Astrocyte (in vitro differentiated cells and primary cell): ENCODE measurements around the gene OTUB1. TPM values are rescaled to one million over a fixed set of nuclear protein-coding genes. Genes with fewer than 3 reads are reported as not detected.
"Not testable (repeated sequence)": the region's sequence is repeated elsewhere in the genome, so short reads cannot be mapped to it uniquely, and the experiment has no call there.

Experiments used
- DNase-seq: peaks from one replicate; pipeline ENCODE4 v3.0.0-alpha.2; 2010; ENCODE audit warnings: low read depth
- FAIRE-seq: peaks from 2 replicates; lab custom pipeline; 2011; peaks lifted over from hg19 to GRCh38; lab: Jason Lieb, UNC
- H2AFZ ChIP-seq: 2 replicates; pipeline ENCODE4 v1.6.0; 2012; ENCODE audit warnings: low read depth, low read length, inconsistent platforms
- H3K27ac ChIP-seq: 2 replicates; pipeline ENCODE4 v1.5.1; 2011; ENCODE audit warnings: low read depth, low read length, inconsistent platforms
- H3K27me3 ChIP-seq: 2 replicates; pipeline ENCODE4 v1.6.0; 2011; ENCODE audit warnings: low read length, inconsistent platforms; ENCODE audit not compliant: insufficient read depth
- H3K36me3 ChIP-seq: 2 replicates; pipeline ENCODE4 v1.5.1; 2011; ENCODE audit warnings: low read length, inconsistent platforms; ENCODE audit not compliant: insufficient read depth
- H3K4me1 ChIP-seq: 2 replicates; pipeline ENCODE4 v1.5.1; 2011; ENCODE audit warnings: low read length, inconsistent platforms; ENCODE audit not compliant: insufficient read depth
- H3K4me2 ChIP-seq: 2 replicates; pipeline ENCODE4 v1.6.0; 2012; ENCODE audit warnings: low read length, inconsistent platforms
- H3K4me3 ChIP-seq: 2 replicates; pipeline ENCODE4 v1.5.1; 2011; ENCODE audit warnings: low read depth, mild to moderate bottlenecking, low read length, inconsistent platforms; ENCODE audit not compliant: insufficient read depth
- H3K79me2 ChIP-seq: 2 replicates; pipeline ENCODE4 v1.6.0; 2012; ENCODE audit warnings: mild to moderate bottlenecking, low read length, inconsistent platforms; ENCODE audit not compliant: insufficient read depth
- H3K9ac ChIP-seq: 2 replicates; pipeline ENCODE4 v1.6.0; 2012; ENCODE audit warnings: mild to moderate bottlenecking, low read length, inconsistent platforms
- H3K9me3 ChIP-seq: 2 replicates; pipeline ENCODE4 v1.5.1; 2012; ENCODE audit warnings: low read depth, mild to moderate bottlenecking, low read length, inconsistent platforms; ENCODE audit not compliant: insufficient read depth
- H4K20me1 ChIP-seq: 2 replicates; pipeline ENCODE4 v1.6.0; 2012; ENCODE audit warnings: low read length, inconsistent platforms; ENCODE audit not compliant: insufficient read depth
- H3K27ac Mint-ChIP-seq: one replicate; pipeline ENCODE4 v1.8.0; 2021; ENCODE audit warnings: mild to moderate bottlenecking, mixed read lengths; ENCODE audit not compliant: unreplicated experiment
- H3K27me3 Mint-ChIP-seq: one replicate; pipeline ENCODE4 v1.8.0; 2021; ENCODE audit warnings: low read depth, mixed read lengths; ENCODE audit not compliant: unreplicated experiment
- H3K36me3 Mint-ChIP-seq: one replicate; pipeline ENCODE4 v1.8.0; 2021; ENCODE audit warnings: low read depth, mixed read lengths; ENCODE audit not compliant: unreplicated experiment
- H3K4me1 Mint-ChIP-seq: one replicate; pipeline ENCODE4 v1.8.0; 2021; ENCODE audit warnings: low read depth, mixed read lengths; ENCODE audit not compliant: unreplicated experiment
- H3K4me3 Mint-ChIP-seq: one replicate; pipeline ENCODE4 v1.8.0; 2021; ENCODE audit warnings: mild to moderate bottlenecking, moderate library complexity, mixed read lengths; ENCODE audit not compliant: unreplicated experiment
- H3K9me3 Mint-ChIP-seq: one replicate; pipeline ENCODE4 v1.8.0; 2021; ENCODE audit warnings: mild to moderate bottlenecking, mixed read lengths; ENCODE audit not compliant: unreplicated experiment
- CTCF ChIP-seq: IDR thresholded peaks from 2 replicates; pipeline ENCODE4 v1.5.1; 2011; ENCODE audit warnings: low read depth, mild to moderate bottlenecking, inconsistent platforms, low read length, moderate library complexity; ENCODE audit not compliant: insufficient read depth
- EZH2 ChIP-seq: IDR thresholded peaks from 2 replicates; pipeline ENCODE4 v1.6.1; 2012; ENCODE audit warnings: mild to moderate bottlenecking, low read length, inconsistent platforms; ENCODE audit not compliant: insufficient read depth
- total RNA-seq: library from RNA; stranded (reverse); gene quantifications from 2 replicates; pipeline ENCODE4 v1.2.1, GENCODE V29; 2021

The OTUB1 gene
- total RNA-seq, 1 donor from 2014 or later = 78.5 TPM

DNA sequence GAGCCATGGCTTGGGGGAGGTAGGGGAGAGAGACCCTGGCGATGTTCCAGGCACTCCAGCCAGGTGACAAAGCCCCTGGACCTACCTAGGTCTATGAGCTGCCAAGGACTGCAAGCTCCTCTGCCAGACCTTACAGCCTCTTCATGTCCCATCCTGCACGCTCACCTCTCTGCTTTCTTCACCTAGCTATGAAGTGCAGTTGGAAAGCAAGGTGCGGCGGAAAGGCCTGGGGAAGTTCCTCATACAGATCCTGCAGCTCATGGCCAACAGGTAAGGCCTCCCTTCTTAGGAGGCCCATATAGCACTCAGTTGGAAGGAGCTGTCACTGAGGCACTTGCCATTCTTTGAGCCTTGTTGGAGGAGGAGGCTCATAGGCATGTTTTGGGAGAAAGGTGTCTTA is 33.7 kb upstream of the OTUB1 start:
- H2AFZ ChIP-seq = no peak overlapping the region
- H3K27ac Mint-ChIP-seq = no peak overlapping the region
- no peaks in the 10 kb centered on the region for H3K9me3 Mint-ChIP-seq
- H3K4me2 ChIP-seq = no peak overlapping the region
- FAIRE-seq = no peak
- H3K4me3 Mint-ChIP-seq = no peak overlapping the region
- no peaks in the 10 kb centered on the region for H3K4me1 Mint-ChIP-seq
- H3K27ac ChIP-seq = no peak overlapping the region
- no peak overlapping the region for H3K4me3 ChIP-seq
- no peaks in the 10 kb centered on the region for H3K79me2 ChIP-seq
- no peaks in the 10 kb centered on the region for H3K4me1 ChIP-seq
- H3K27me3 ChIP-seq = no peaks in the 10 kb centered on the region
- TF ChIP-seq EZH2 (no peak), CTCF (no peak)
- H3K36me3 Mint-ChIP-seq = peaks cover 34% of the 10 kb centered on the region
- DNase-seq = no peak
- peaks cover 5% of the 10 kb centered on the region for H3K36me3 ChIP-seq
- H3K9ac ChIP-seq = no peak overlapping the region
- H3K9me3 ChIP-seq = no peaks in the 10 kb centered on the region
- H4K20me1 ChIP-seq = no peaks in the 10 kb centered on the region
- no peaks in the 10 kb centered on the region for H3K27me3 Mint-ChIP-seq

DNA sequence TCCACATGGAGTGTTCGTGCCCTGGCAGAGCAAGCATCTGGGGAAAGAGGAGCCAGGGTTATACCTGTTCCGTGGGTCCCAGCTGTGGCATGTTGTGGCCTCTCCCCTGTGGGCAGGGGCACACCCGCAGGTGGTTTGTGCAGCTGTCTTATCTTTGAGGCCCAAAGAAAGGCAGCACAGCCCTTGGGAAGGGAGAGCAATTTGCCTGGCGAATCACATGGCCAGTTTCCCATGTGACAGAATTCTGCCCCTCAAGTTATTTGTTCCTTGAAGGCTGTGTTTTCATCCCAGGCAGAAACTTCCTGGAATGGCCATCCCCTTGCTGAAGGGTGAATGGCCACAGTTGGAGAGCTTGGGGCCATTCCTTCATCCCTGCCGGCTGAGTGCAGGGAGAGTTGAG is 28.2 kb upstream of the OTUB1 start:
- Histone ChIP-seq H3K4me1 (no peaks in the 10 kb centered on the region), H4K20me1 (no peaks in the 10 kb centered on the region), H3K9ac (no peak overlapping the region), H3K27me3 (no peaks in the 10 kb centered on the region), H3K4me2 (no peak overlapping the region), H2AFZ (no peak overlapping the region), H3K79me2 (no peaks in the 10 kb centered on the region), H3K4me3 (no peak overlapping the region), H3K27ac (no peak overlapping the region), H3K36me3 (peaks cover 5% of the 10 kb centered on the region), H3K9me3 (no peaks in the 10 kb centered on the region)
- TF ChIP-seq CTCF = no peak
- TF ChIP-seq EZH2 = no peak
- DNase-seq (no peak), FAIRE-seq (no peak)
- Mint-ChIP-seq H3K9me3 (no peaks in the 10 kb centered on the region), H3K27ac (no peak overlapping the region), H3K27me3 (no peaks in the 10 kb centered on the region), H3K4me1 (peaks cover 3% of the 10 kb centered on the region), H3K36me3 (peaks cover 24% of the 10 kb centered on the region), H3K4me3 (no peak overlapping the region)

DNA sequence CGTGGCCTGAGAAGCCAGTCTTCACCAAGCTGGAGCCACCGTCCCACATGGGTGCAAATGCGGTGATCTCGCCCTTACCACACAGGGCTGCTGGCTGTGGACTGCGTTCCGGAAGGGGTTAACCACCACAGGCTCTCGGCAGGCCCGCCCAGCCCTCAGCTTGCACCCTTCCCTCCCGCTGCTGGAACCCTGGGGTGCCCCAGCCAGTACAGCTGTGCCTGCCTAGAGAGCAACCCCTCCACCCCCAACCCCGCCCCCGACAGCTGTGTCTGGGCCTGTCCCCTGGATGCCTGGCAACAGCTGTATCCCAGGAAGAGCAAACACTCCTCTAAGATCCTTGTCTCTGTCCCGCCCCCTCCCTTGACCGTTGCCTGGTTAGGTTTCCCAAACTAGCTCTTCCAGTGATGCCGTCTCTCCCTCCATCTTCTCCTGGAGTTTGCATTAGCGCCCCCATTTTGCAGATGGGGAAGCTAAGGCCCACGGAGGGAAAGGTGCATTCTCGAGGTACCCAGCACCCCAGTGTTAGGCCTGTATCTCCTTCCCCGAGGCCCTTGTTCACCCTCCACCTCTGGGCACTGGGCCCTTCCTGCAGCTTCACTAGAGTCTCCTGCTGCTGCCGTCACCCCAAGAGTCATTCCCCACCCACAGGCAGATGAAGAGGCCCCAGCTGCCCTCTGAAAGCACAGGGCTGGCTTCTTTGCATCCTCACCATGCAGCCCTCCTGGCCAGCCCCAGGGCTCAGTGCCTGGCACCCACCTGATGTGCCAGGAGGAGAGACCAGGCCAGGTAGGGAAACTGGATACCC is 24.4 kb upstream of the OTUB1 start:
- no peak overlapping the region for H3K4me3 ChIP-seq
- peaks cover 5% of the 10 kb centered on the region for H3K4me1 Mint-ChIP-seq
- H3K27me3 ChIP-seq = no peaks in the 10 kb centered on the region
- no peaks in the 10 kb centered on the region for H3K79me2 ChIP-seq
- H2AFZ ChIP-seq = no peak overlapping the region
- H3K4me2 ChIP-seq = no peak overlapping the region
- no peaks in the 10 kb centered on the region for H3K9me3 Mint-ChIP-seq
- H3K4me1 ChIP-seq = no peaks in the 10 kb centered on the region
- H4K20me1 ChIP-seq = no peaks in the 10 kb centered on the region
- no peak overlapping the region for H3K27ac Mint-ChIP-seq
- H3K27me3 Mint-ChIP-seq = no peaks in the 10 kb centered on the region
- peak overlapping the region; percentile 51 for H3K4me3 Mint-ChIP-seq
- no peak overlapping the region for H3K9ac ChIP-seq
- TF ChIP-seq EZH2 (no peak), CTCF (no peak)
- H3K36me3 ChIP-seq = no peaks in the 10 kb centered on the region
- DNase-seq (no peak), FAIRE-seq (no peak)
- no peak overlapping the region for H3K27ac ChIP-seq
- H3K9me3 ChIP-seq = no peaks in the 10 kb centered on the region
- H3K36me3 Mint-ChIP-seq = peaks cover 2% of the 10 kb centered on the region

DNA sequence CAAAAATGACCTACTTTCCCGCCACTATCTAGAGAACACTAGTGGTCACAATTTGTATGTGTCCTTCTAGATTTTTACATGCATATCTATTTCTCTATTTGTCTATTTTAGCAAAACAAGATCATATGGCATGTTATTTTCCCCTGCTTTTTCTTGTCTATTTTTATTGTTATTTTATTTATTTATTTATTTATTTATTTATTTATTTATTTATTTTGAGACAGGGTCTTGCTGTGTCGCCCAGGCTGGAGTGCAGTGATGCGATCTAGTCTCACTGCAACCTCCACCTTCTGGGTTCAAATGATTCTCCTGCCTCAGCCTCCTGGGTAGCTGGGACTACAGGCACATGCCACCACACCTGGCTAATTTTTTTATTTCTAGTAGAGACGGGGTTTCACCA is 22.3 kb upstream of the OTUB1 start:
- H3K27ac Mint-ChIP-seq, H3K4me1 Mint-ChIP-seq, H3K4me2 ChIP-seq, H3K9me3 Mint-ChIP-seq, H3K36me3 Mint-ChIP-seq, H3K9ac ChIP-seq, H4K20me1 ChIP-seq, H3K4me1 ChIP-seq, FAIRE-seq, H2AFZ ChIP-seq, DNase-seq, H3K36me3 ChIP-seq, H3K4me3 Mint-ChIP-seq, H3K79me2 ChIP-seq, H3K27me3 ChIP-seq, H3K27me3 Mint-ChIP-seq, H3K9me3 ChIP-seq, H3K4me3 ChIP-seq, H3K27ac ChIP-seq: not testable (repeated sequence)
